Frontal cortex (tissue), 4 donors: ENCODE measurements around the gene PMFBP1. TPM values are rescaled to one million over a fixed set of nuclear protein-coding genes. Genes with fewer than 3 reads are reported as not detected.

Source experiments
- DNase-seq, 2 donors: peaks; one replicate each; pipeline ENCODE4 v3.0.0; 2012; ENCODE audit warnings: low spot score in 2 of 2
- FAIRE-seq: peaks from 2 replicates; lab custom pipeline; 2012; peaks lifted over from hg19 to GRCh38; lab: Jason Lieb, UNC
- total RNA-seq: library from RNA; depleted of rRNA; stranded (reverse); fragments of >200 nt; gene quantifications from one replicate; pipeline ENCODE4 v1.2.3, GENCODE V29; 2014
- donor health status: control.
- donor health status: control.
- donor health status: control.

The PMFBP1 gene
- total RNA-seq, 1 donor from 2014 or later: 0.41 TPM

DNA sequence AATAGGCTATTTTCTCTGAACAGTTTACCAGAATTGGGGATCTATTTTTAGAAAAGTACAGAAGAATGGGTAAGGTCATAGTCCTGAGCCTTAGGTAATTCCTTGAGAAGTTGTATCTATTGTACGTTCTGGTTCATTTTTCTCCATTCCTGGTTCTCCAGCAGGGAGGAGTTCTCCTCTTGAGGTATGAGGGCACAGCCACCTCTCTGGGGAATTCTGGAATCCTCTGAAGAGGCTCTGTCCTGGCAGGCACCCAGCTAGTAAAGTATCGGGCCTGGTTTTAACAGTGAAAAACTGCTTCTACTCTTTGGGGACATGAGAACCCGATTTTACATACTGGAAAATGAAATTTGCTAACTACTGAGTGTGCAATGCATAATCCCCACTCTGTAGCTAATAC, 19.6 kb upstream of the PMFBP1 start:
- FAIRE-seq (no peak), DNase-seq (no peak)

DNA sequence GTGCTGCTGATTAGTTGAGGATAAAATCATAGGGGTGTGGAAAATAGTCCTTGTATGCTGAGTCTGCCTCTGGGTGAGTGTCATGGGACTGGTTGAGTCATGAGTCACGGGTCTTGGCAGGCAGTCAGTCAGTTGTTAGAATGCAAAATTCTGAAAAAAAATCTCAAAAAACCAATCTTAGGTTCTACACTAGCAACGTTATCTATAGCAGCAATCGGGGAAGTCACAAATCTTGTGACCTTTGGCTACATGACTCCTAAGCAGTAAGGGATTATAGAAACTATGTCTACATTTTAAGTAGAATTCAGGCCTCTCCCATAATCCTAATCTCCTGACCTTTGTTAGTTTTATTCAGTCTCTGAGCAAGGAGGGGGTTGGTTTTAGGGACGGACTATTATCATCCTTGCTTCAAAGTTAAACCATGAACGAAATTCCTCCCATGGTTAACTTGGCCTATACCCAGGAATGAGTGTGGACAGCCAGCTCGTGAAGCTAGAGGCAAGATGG, 18.0 kb upstream of the PMFBP1 start:
- FAIRE-seq: no peak

DNA sequence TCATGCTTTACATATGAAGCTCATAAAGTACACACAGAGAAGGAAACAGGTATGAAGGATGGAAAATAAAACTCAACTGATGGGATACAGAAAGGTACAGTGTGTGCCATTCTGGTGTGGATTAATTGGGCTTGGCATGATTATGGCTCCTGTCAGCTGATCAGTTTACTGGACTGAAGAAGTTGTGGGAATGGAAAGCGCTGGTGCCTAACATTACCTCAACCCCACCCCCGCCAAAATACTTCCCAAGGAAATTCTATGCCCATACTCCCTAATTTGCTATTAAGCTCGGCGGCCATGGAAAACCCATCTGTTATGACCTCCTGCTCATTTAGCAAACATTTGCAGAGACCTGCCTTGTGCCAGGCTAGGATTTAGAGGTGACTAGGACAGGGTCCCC, 16.6 kb upstream of the PMFBP1 start:
- DNase-seq: no peak
- FAIRE-seq: no peak

More for the DNA sequence above, 18.0 kb upstream of the PMFBP1 start:
- no peak for DNase-seq

DNA sequence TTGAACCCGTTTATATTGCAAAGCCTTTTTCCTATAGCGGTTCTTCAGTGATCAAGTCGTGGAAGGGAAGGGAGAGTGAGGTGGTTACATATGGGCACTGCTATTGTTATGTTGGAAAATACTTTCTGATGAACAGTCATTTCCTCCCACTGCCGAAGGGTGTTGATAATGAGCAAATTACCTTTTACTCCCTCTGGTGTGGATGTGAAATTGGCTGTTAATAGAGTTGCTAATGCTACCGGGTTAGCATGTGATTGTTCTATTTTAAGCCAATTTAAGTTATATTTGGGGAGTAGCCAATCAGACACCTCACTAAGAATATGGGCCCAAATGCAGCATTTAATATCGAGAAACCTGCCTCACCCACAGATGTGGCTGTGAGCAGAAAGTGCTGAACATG, 15.6 kb upstream of the PMFBP1 start:
- DNase-seq (no peak), FAIRE-seq (no peak)

DNA sequence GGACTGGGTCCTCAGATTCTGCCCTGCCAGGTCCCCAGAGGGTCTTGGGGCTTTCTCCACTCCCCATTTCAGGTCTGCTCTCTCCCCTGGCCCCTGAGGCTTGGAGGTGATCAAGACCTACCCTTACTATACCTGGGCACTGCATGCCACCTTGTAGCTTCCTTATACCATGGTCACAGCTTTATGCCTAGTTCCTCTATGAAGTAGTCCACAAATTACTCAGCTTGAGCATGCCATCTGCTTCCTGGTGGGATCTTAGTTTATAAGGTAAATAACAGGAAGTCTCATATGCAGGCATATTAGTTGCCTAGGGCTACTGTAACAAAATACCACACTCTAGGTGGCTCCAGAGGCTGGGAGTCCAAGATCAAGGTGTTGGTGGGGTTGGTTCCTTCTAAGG, 11.0 kb upstream of the PMFBP1 start:
- DNase-seq (no peak), FAIRE-seq (no peak)

DNA sequence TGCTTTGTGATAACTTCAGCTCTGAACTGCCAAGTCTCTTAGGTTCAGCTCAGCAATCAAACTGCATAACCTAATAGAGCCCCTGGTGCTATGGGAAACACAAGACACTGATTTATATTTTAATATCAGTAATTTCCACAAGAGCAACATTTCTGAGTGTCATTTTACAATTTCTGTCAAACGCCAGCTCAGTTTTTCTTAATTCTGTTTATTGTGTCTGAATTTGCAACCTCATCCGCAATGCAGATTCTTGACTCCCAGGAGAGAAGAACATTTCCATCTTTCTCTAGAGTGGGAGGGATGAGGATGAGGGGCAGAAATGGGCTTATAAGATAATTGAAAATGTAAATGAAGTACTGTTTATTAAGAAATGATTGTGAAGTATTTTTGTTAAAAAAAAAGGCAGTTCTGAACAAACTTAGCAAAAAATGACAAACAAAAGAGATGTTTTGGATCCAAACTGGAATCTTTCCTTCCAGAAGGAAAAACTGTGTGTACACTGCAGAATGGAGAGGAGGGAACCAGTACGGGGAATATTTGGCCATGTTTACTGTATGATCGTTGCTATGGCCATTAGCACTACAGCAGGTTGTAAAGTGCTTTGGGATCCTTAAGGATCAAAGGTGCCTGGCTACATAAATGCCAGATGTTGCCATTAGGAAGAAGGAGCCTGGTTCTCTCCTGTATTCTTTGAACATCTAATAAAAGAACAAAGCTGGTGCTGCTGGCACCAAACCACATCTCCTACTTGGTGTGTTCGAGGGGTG, 7.4 kb upstream of the PMFBP1 start:
- DNase-seq (no peak), FAIRE-seq (no peak)

DNA sequence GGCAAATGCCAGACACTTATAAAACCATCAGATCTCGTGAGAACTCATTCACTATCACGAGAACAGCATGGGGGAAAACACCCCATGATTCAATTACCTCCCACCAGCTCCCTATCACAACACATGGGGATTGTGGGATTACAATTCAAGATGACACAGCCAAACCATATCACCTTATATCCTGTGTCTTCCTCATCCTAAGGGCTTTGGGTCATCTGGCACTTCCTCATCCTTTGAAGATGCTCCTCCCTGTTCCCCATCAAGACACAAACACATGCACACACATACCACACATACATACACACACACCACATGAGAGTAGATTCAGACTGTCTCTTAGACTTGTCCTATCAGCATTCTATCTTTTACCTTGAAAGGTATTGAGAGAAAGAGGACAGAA, 2.8 kb upstream of the PMFBP1 start:
- no peak for FAIRE-seq

DNA sequence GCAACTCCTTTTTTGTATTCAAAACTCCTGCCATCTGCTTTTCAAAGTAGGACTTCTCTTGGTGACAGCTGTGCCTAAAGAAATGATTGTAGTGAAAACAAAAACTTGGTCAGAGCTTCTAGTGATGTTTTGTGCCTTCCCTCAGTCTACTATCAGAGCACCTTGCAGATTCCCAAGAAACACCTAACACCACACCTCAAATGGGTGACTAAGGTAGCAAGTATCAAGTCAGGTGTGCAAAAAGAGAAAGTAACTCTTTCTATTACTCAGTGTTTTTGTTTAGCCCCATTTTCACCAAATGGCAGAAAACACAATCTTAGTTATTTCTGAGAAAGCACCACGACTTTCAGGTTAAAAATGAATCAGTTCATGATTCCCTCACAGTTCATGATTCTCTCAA, 2.0 kb upstream of the PMFBP1 start:
- DNase-seq: no peak
- no peak for FAIRE-seq

More for the DNA sequence above, 2.8 kb upstream of the PMFBP1 start:
- DNase-seq: no peak

DNA sequence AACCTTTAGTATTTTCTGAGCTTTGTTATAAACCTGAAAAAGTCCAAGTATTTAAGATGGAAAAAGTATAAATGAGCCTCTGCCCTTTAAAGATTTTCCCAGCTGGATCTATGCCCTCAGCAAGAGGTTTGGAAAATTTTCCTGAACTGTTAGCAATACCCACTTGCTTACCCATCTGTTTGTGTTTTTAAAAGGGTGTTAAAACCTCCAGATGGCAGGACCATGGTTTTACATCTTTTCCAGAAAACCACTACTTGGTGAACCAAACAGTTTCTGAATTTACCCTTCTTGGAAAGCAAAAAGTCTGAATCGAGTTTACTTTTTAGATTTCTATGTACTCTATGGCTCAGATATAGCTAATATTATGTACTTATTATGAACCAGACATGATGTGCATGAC, 719 bp downstream of the PMFBP1 start:
- DNase-seq: no peak
- FAIRE-seq: no peak

DNA sequence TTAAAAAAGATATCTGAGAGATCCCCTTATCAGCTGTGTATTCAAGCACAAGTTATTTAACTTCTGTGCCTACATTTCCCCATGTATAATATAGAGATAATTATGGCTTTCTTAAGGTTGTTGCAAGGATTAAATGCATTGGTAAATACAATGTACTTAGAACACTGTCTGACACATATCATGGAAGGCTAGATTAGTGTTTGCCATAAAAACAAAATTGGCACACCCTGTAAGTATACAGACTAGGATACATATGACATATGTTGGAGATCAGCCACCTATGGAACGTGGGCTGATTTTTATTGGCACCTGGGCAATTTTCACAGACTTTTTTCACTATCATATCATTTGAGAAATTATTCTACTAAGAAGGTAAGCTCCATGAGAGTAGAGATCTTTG, 2.2 kb downstream of the PMFBP1 start:
- FAIRE-seq (no peak), DNase-seq (no peak)

DNA sequence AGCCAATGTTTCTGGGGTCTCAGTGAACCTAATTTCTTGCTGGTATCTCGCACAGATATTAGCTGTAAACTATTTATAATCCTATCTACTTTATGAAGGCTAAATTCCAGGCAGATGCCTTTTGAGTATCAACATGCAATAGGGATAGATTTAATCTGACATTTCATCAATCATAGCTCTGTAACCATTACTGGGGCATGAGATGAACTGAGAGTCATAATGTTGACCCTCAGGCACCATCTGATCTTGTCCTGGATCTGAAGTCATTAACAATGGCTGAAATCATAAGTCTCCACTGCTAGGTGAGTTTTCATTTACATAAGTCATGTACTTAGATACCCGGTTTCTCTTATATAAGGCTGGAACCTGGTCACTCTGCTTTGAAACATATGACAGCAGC, 3.6 kb downstream of the PMFBP1 start:
- no peak for DNase-seq
- FAIRE-seq: no peak

DNA sequence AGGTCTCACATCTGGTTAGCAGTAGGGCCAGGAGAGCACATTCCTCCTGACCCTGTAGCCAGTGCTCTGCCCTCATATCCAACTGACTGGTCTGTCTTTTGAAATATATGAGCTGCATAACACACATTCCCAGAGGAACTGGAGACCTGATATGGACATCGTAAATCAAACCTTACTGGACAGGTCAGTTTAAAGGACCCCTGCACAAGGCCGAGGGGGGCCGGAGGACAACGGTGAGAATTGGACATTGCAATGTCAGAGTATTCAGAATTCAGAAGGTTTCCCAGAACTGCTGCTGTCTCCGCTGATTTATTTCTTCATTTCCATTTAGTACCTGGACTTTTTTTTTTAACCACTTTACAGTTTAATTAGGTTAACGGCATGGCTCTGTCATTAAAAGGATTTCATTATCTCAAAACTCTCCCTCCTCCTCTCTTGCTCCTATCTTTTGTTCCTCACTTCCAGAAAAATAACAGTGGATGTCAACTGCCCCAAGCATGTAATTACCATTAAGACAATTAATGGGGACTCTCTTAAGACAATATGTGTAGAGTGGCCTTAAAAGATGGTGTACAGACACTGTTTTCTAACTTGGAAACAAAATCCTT, 4.9 kb downstream of the PMFBP1 start:
- DNase-seq (no peak), FAIRE-seq (no peak)

DNA sequence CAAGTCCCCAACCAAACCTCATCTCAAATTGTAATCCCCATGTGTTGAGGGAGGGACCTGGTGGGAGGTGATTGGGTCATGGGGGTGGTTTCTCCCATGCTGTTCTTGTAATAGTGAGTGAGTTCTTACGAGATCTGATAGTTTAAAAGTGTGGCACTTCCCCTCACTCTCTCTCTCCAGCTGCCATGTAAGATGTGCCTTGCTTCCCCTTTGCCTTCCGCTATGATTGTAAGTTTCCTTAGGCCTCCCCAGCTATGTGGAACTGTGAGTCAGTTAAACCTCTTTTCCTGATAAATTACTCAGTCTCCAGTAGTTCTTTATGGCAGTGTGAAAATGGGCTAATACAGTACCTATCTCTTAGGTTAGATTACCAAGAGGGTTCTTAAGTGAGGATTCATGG, 5.8 kb downstream of the PMFBP1 start:
- FAIRE-seq: no peak
- DNase-seq: no peak

DNA sequence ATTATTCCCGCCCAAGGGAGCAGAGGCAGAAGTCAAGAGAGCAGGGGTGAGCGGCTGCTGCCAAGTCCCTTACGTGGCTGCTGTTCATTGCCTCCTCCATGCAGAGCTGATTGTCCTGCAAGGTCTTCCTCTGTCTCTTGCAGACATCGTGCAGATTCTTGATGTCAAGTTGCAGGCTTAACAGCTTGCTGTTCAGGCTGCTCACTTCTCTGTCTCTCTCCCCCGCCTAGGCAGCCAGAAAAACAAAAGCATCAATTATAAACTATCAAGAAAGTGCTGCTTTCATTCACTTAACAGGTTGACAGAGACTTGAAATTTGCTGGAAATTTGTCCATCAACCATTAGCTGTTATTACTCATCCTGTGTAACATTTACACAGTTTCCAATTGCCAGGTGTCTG, 7.3 kb downstream of the PMFBP1 start:
- DNase-seq (no peak), FAIRE-seq (no peak)

DNA sequence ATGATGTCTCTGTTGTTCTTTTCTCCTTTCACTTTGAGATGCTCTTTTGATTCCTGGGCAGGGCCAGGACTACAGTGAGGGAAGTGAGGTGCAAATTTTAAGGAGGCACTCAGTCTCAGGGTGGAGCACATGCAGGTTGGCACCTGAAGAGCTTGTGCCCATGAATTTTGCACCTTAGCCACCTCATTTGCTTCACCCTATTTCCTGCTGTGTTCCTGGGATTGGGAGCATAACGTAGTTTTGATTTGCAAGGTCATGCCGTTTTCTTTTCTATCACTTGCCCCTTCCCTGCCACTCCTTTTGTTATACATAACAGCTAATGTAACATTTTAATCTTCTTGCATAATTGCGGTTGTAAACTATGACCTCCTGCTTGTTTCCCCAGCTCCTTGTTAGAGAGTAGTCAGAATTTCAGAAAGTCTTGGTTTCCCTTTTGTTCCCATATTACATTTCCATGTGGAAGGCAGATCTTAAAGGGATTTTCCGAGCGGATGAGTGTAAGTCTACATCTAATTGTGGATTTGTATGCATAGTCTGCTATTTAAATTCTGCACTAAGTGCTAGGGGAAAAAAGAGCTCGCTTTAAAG, 9.8 kb downstream of the PMFBP1 start:
- FAIRE-seq (no peak), DNase-seq (no peak)

DNA sequence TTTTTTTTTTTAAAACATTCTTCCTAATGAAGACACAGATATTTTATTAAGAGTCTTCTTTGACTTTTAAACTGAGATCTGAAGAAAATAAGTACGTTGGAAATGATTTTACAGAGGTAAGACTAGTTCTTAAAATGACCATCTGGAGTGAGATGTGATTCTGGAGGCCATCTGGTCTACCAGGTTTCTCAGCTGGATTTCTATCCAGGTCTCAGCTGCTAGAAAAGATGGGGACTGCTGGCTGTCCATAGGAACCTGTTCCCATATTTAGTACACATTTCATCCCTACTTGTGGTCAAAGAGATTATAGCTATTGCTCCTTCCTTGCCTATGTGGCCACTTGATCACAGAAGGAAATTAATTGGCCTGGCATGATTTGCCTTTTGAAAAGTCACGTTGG, 12.2 kb downstream of the PMFBP1 start:
- no peak for DNase-seq
- no peak for FAIRE-seq

DNA sequence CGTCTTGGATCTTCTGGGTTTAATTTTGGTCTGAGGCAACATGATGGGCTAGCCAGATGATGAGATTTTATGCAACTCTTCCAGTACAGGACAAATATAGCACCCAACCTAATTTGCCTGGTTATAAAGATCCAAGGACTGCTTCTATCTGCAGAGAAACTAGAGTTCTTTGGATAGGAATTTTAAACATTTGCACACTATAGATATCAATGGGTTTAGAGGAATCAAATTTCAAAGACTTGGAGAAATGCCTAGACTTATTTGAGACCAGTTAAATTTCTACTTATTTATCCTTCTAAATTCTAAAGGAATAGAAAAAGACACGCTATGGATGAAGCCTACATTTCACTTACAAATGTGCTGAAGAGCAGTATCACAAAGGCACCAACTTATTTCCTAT, 12.6 kb downstream of the PMFBP1 start:
- no peak for DNase-seq

DNA sequence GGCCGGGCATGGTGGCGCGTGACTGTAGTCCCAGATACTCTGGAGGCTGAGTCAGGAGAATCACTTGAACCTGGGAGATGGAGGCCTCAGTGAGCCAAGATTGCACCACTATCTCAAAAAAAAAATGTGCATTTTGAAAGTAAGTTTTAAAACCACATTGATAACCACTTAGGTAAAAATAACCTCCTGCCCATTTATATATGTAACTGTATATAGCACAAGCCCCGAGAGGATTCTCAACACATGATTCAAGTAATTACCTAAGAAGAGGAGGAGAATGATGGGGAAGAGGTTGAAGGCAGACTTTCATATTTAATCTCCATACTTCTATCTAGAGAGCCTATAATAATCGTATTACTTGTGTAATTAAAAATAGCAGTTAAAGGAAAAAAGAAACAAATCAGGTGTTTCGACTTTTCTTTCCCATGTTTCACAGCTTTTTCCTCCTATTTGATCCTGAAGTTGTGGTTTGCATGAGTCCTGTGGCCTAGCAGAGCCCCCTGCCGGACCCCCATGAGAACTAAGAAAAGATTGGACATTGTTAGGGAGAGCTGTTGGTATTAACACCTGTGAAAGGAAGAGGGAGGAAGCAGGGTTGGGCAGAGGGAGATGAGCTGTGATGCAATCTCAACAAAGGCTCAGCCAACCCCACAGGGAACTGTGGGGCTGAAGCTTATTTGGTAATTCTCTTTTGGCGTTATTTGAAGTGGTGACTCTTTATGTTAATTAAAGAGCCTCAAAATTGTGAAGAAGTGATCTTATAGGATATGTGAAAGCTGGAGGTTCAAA, 22.1 kb downstream of the PMFBP1 start:
- no peak for DNase-seq
- no peak for FAIRE-seq

More for the DNA sequence above, 12.6 kb downstream of the PMFBP1 start:
- no peak for FAIRE-seq

DNA sequence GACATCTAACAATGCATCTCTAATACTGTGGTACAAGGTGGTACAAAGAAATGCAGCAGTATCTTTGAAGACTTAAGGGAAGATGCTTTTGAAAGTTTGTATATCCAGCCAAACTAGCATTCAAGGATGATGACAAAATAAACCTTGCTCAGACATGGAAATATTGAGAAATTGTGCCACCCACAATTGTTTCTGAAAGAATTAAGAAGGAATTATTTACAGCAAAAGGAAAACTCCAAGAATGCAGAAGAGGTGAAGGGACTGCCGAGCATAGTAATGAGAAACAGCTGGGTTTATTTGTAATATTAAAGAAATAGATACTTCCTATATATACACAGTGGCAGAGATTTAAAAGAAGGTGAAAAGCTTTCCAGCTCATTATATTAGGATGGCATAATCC, 29.5 kb downstream of the PMFBP1 start:
- no peak for DNase-seq
- FAIRE-seq: no peak

DNA sequence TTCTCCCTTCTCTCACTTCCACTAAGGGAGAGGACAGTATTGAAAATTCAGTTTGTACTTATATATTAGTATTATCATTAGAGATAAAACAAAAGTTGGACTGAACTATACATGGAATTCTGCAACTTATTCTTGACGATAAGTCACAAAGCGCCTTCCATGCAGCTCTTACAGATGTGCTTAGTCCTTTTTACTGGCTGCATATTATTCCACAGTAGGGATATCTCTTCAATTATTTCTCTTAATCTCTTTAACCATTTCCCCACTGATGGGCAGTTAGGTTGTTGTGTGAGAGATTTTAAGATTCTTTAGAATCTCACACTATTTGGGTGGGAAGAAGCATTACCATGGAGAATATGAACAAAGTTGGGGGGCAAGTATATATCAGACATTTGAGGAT, 32.0 kb downstream of the PMFBP1 start:
- FAIRE-seq: no peak
- no peak for DNase-seq
